Upper lobe of right lung (tissue), 1 donor: ENCODE data around the gene PROKR2. TPM values are rescaled to one million over a fixed set of nuclear protein-coding genes. Genes with fewer than 3 reads are reported as not detected.

ENCODE experiments used
- ATAC-seq: fragments of 200-7000 bp; cut with Tn5 transposase; one replicate; pipeline ENCODE4 v1.9.1; 2020; ENCODE audit warnings: mild to moderate bottlenecking, moderate library complexity
- DNase-seq: peaks from one replicate; pipeline ENCODE4 v3.0.0-alpha.2; 2020
- H3K27ac ChIP-seq: fragments of 200-600 bp; one replicate; pipeline ENCODE4 v1.8.0; 2022
- H3K27me3 ChIP-seq: fragments of 200-600 bp; one replicate; pipeline ENCODE4 v1.8.0; 2022; ENCODE audit warnings: mild to moderate bottlenecking
- H3K36me3 ChIP-seq: fragments of 200-600 bp; one replicate; pipeline ENCODE4 v1.8.0; 2022
- H3K4me1 ChIP-seq: fragments of 200-600 bp; one replicate; pipeline ENCODE4 v1.8.0; 2022
- H3K4me3 ChIP-seq: fragments of 200-600 bp; one replicate; pipeline ENCODE4 v1.8.0; 2022; ENCODE audit warnings: mild to moderate bottlenecking
- H3K9me3 ChIP-seq: fragments of 200-600 bp; one replicate; pipeline ENCODE4 v1.8.0; 2022
- CTCF ChIP-seq: fragments of 200-600 bp; IDR thresholded peaks from one replicate; pipeline ENCODE4 v1.8.0; 2022; ENCODE audit warnings: antibody characterized with exemption
- intact Hi-C: fragments of 100-400 bp; cut with DNase I; formaldehyde crosslinking; loops from one replicate; pipeline ENCODE4 v1.11.0; 2022
- total RNA-seq: library from RNA; stranded (reverse); fragmentation: NEBNext Ultra II Directional; extraction: Animal tissue kit (Norgen Biotek cat#: 25700); gene quantifications from one replicate; pipeline ENCODE4 v1.2.1, GENCODE V29; 2021
- donor health status: DM: no; HTN: yes; CAD: no; lungs with severe emphysema.

Gene PROKR2
- total RNA-seq, 1 donor from 2014 or later, result not detected

GRCh38 chr20:5312518-5312917 is 4.2 kb downstream of the PROKR2 start:
- Histone ChIP-seq H3K4me3 (no peak overlapping the region), H3K36me3 (no peaks in the 10 kb centered on the region), H3K27ac (no peak overlapping the region), H3K9me3 (no peaks in the 10 kb centered on the region), H3K4me1 (no peaks in the 10 kb centered on the region), H3K27me3 (peaks cover 30% of the 10 kb centered on the region)
- ATAC-seq, result no peak
- no peak for TF ChIP-seq CTCF
- intact Hi-C loops, result no loop called here
- DNase-seq, result no peak

GRCh38 chr20:5309971-5310370 is 6.8 kb downstream of the PROKR2 start:
- Histone ChIP-seq H3K4me3 (no peak overlapping the region), H3K27me3 (peaks cover 7% of the 10 kb centered on the region), H3K36me3 (no peaks in the 10 kb centered on the region), H3K27ac (no peak overlapping the region), H3K4me1 (no peaks in the 10 kb centered on the region), H3K9me3 (no peaks in the 10 kb centered on the region)
- no peak for TF ChIP-seq CTCF
- intact Hi-C loops, result no loop called here
- DNase-seq (no peak), ATAC-seq (no peak)

- H3K4me1 ChIP-seq, result no peaks in the 10 kb centered on the region
- H3K27ac ChIP-seq, result no peak overlapping the region
- no peaks in the 10 kb centered on the region for H3K36me3 ChIP-seq
- no peaks in the 10 kb centered on the region for H3K9me3 ChIP-seq
- H3K27me3 ChIP-seq, result no peaks in the 10 kb centered on the region
- no peak for TF ChIP-seq CTCF
- DNase-seq (no peak), ATAC-seq (no peak)
- intact Hi-C loops, result no loop called here
- H3K4me3 ChIP-seq, result no peak overlapping the region
Observed at GRCh38 chr20:5298811-5299210, 17.9 kb downstream of the PROKR2 start.

- Histone ChIP-seq H3K4me3 (no peak overlapping the region), H3K4me1 (no peaks in the 10 kb centered on the region), H3K27ac (no peak overlapping the region), H3K27me3 (no peaks in the 10 kb centered on the region), H3K36me3 (no peaks in the 10 kb centered on the region), H3K9me3 (no peaks in the 10 kb centered on the region)
- TF ChIP-seq CTCF, result no peak
- no peak for DNase-seq
- intact Hi-C loops, result no loop called here
- no peak for ATAC-seq
Observed at GRCh38 chr20:5297280-5298004, 19.3 kb downstream of the PROKR2 start.

DNA sequence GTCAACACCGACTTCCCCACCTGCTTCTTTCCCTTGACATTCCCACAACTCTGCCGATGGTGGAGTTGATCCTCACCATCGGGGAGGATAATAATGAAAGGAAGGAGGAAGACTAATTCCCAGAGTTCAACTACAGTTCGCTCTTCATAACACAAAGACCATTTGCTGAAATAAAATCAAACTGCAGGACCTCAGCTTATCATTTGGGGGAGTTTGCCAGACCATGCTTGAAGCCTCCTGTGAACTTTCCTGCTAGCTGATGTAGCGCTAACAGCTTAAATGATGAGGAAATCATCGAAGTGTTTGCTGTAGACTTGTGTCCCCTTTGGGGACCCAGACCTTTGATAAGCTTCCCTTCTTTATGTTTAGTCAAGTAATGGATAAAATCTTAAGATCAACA is 26.2 kb downstream of the PROKR2 start:
- H3K9me3 ChIP-seq, result no peaks in the 10 kb centered on the region
- ATAC-seq (no peak), DNase-seq (no peak)
- no peaks in the 10 kb centered on the region for H3K27me3 ChIP-seq
- no peak overlapping the region for H3K4me3 ChIP-seq
- no peak for TF ChIP-seq CTCF
- H3K27ac ChIP-seq, result no peak overlapping the region
- intact Hi-C loops, result no loop called here
- no peaks in the 10 kb centered on the region for H3K4me1 ChIP-seq
- H3K36me3 ChIP-seq, result no peaks in the 10 kb centered on the region

DNA sequence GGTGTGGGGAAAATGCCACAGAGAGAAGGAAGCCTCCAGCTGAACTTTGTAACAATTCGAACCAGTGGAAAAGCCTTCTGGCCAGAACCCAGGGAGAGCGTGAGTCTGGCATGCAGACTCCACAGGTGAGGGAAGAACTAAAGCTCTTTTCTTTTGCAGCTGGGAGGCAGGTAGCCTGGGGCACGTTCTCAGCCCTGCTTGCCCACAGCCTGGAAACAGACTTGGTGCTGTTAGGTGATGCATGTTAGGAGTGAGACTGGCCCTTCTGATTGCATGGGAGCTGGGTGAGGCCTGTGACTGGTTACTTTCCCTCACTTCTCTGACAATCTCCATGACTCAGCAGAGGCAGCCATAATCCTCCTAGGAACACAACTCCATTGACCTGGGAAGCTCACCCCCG is 34.2 kb downstream of the PROKR2 start:
- H3K9me3 ChIP-seq, result no peaks in the 10 kb centered on the region
- DNase-seq, result no peak
- no peak overlapping the region for H3K27ac ChIP-seq
- no peak for TF ChIP-seq CTCF
- H3K36me3 ChIP-seq, result no peaks in the 10 kb centered on the region
- no peak for ATAC-seq
- no peak overlapping the region for H3K4me3 ChIP-seq
- no peaks in the 10 kb centered on the region for H3K4me1 ChIP-seq
- no peaks in the 10 kb centered on the region for H3K27me3 ChIP-seq
- intact Hi-C loops, result no loop called here
